WTC11 (cell line): Measurements from ENCODE around the gene RIN1.

ENCODE experiments used
- CDX4 ChIP-seq: fragments of 250-450 bp; sonication (Bioruptor Pico); IDR thresholded peaks from 2 replicates; pipeline ENCODE4 v1.9.0; 2021; ENCODE audit warnings: moderate library complexity, mild to moderate bottlenecking, inconsistent platforms, borderline replicate concordance
- FOXP1 ChIP-seq: sonication (generic); formaldehyde crosslinking; IDR thresholded peaks from 2 replicates; pipeline ENCODE4 v1.8.0; 2022; ENCODE audit warnings: missing genetic modification reagents, mild to moderate bottlenecking, moderate library complexity, borderline replicate concordance
- GRHL2 ChIP-seq: fragments of 250-450 bp; sonication (Bioruptor Pico); IDR thresholded peaks from 2 replicates; pipeline ENCODE4 v1.8.0; 2022; ENCODE audit warnings: mild to moderate bottlenecking, moderate library complexity; ENCODE audit not compliant: insufficient replicate concordance, severe bottlenecking
- IRF2 ChIP-seq: sonication (generic); formaldehyde crosslinking; IDR thresholded peaks from 2 replicates; pipeline ENCODE4 v1.8.0; 2022; ENCODE audit warnings: low read depth, missing genetic modification reagents, borderline replicate concordance
- MAX ChIP-seq: sonication (generic); formaldehyde crosslinking; IDR thresholded peaks from 2 replicates; pipeline ENCODE4 v1.8.0; 2022; ENCODE audit warnings: mild to moderate bottlenecking, missing genetic modification reagents
- NFYB ChIP-seq: sonication (generic); formaldehyde crosslinking; conservative IDR thresholded peaks from 2 replicates; pipeline ENCODE4 v1.8.0; 2022; ENCODE audit warnings: low read depth, missing genetic modification reagents
- NR3C1 ChIP-seq: sonication (generic); formaldehyde crosslinking; conservative IDR thresholded peaks from 2 replicates; pipeline ENCODE4 v1.8.1; 2023; ENCODE audit warnings: low read depth, mild to moderate bottlenecking, missing genetic modification reagents
- SMAD4 ChIP-seq: sonication (generic); formaldehyde crosslinking; IDR thresholded peaks from 2 replicates; pipeline ENCODE4 v1.8.0; 2022; ENCODE audit warnings: mild to moderate bottlenecking, missing genetic modification reagents
- USF1 ChIP-seq: sonication (generic); formaldehyde crosslinking; IDR thresholded peaks from 2 replicates; pipeline ENCODE4 v1.8.0; 2022; ENCODE audit warnings: mild to moderate bottlenecking, missing genetic modification reagents
- ZNF263 ChIP-seq: sonication (generic); formaldehyde crosslinking; IDR thresholded peaks from 2 replicates; pipeline ENCODE4 v1.8.1; 2022; ENCODE audit warnings: low read depth, mild to moderate bottlenecking, moderate library complexity, missing genetic modification reagents
- ZNF416 ChIP-seq: fragments of 250-450 bp; sonication (Bioruptor Pico); IDR thresholded peaks from 2 replicates; pipeline ENCODE4 v1.9.0; 2021; ENCODE audit warnings: mild to moderate bottlenecking, inconsistent platforms
- TF ChIP-seq, protein P1 (sequence below): fragments of 200-600 bp; IDR thresholded peaks from 2 replicates; pipeline ENCODE4 v1.8.0; 2022; ENCODE audit warnings: antibody characterized with exemption

- TF ChIP-seq, protein P1, sequence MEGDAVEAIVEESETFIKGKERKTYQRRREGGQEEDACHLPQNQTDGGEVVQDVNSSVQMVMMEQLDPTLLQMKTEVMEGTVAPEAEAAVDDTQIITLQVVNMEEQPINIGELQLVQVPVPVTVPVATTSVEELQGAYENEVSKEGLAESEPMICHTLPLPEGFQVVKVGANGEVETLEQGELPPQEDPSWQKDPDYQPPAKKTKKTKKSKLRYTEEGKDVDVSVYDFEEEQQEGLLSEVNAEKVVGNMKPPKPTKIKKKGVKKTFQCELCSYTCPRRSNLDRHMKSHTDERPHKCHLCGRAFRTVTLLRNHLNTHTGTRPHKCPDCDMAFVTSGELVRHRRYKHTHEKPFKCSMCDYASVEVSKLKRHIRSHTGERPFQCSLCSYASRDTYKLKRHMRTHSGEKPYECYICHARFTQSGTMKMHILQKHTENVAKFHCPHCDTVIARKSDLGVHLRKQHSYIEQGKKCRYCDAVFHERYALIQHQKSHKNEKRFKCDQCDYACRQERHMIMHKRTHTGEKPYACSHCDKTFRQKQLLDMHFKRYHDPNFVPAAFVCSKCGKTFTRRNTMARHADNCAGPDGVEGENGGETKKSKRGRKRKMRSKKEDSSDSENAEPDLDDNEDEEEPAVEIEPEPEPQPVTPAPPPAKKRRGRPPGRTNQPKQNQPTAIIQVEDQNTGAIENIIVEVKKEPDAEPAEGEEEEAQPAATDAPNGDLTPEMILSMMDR, result no peak
- TF ChIP-seq SMAD4 (CRISPR knock-in tag) (no peak), ZNF416 (CRISPR knock-in tag) (no peak), GRHL2 (CRISPR knock-in tag) (no peak), CDX4 (CRISPR knock-in tag) (no peak), NR3C1 (no peak), MAX (CRISPR knock-in tag) (no peak), IRF2 (CRISPR knock-in tag) (no peak), FOXP1 (no peak), ZNF263 (CRISPR knock-in tag) (no peak), USF1 (CRISPR knock-in tag) (no peak), NFYB (CRISPR knock-in tag) (no peak)
These were observed 28.9 kb upstream of the RIN1 start for GRCh38 chr11:66365166-66365565.
